Measurements from ENCODE around the gene TEP1.
"Not testable (repeated sequence)": the region's sequence is repeated elsewhere in the genome, so short reads cannot be mapped to it uniquely, and the experiment has no call there.

Gene TEP1

DNA sequence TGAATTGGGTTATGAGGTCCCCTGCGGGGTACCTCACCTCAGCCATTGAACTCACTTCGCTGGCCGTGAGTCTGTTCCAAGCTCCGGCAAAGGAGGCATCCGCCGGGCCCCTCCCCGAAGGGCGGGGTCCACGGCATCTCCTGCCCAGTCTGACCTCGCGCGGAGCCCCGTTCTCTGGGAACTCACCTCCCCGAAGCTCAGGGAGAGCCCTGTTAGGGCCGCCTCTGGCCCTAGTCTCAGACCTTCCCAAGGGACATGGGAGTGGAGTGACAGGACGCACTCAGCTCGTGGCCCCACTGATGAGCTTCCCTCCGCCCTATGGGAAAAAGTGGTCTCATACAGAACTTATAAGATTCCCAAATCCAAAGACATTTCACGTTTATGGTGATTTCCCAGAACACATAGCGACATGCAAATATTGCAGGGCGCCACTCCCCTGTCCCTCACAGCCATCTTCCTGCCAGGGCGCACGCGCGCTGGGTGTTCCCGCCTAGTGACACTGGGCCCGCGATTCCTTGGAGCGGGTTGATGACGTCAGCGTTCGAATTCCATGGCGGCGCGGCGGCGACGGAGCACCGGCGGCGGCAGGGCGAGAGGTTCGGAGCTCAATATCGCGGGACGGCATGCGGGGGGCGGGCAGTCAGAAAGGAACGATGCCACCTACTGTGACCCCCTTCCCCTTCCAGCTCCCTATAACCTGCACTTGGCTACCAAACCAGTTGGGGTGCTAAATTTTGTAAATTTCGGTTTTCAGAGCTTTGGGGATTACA, 70.0 kb downstream of the TEP1 start, which contains the start of gene PARP2:
Gene PARP2, plus strand, starts transcription at position 544 of the 770 bp plus-strand sequence. Its CDS starts 7 bp downstream, at position 551.
- DNase-seq (ENCODE audit: low read depth, low spot score), result peak; percentile 80

DNA sequence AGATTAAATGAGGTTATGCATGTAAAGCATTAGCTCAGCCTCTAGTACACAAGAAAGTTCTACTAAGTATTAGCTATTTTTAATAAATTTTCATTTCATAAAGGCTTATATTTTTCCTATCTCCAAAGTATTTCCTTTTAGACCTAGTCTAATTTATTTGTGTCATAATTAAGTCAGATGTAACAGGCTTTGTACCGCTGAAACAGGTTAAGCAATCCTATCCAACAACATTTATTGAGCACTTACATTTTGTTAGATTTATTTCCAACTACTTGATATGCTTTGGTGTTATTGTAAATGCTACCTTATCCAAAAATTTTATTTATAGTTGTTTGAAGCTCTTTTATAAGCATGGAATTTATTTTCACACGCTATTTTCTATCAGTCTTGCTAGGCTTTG, 71.7 kb downstream of the TEP1 start:
- DNase-seq (ENCODE audit: low read depth, low spot score), result no peak

DNA sequence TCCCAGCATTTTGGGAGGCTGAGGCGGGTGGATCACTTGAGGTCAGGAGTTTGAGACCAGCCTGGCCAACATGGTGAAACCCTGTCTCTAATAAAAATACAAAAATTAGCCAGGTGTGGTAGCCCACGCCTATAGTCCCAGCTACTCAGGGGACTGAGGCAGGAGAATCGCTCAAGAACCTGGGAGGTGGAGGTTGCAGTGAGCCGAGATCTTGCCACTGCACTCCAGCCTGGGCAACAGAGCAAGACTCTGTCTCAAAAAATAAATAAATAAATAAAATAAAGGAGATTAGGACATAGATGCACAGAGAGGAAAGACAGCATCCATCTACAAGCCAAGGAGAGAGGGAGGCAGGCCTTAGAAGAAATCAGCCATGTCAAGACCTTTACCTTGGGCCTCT, 72.3 kb downstream of the TEP1 start:
- DNase-seq (ENCODE audit: low read depth, low spot score), result not testable (repeated sequence)

DNA sequence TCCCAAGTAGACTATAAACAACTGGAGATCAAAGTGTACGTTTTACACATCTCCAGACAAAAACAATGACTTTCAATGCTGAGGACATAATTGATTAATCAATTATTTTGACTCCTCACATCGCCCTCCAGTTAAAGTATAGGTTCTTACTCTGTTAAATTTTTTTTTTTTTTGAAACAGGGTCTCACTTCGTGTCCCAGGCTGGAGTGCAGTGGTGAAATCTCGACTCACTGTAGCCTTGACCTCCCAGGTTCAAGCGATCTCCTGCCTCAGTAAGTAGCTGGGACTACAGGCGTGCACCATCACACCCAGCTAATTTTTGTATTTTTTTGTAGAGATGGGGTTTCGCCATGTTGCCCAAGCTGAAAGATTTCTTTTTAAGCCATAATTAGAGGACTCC, 79.3 kb downstream of the TEP1 start:
- DNase-seq (ENCODE audit: low read depth, low spot score), result no peak

DNA sequence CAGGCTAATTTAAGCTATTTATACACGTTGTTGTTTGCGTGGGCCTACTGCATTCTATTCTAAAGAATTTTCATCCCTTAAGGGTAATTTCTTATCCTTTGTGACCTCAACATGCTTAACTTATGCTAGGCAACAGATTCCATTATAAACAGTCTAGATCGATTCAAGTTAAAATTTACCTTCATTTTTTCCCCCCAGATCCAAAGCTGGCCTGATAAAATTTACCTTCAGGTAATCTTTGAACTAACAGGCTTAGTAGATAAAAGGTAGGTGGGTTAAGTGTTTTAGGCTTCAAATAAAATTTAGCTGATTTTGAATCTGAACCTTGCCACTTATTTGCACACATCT, 79.8 kb downstream of the TEP1 start:
- DNase-seq (ENCODE audit: low read depth, low spot score), result no peak

DNA sequence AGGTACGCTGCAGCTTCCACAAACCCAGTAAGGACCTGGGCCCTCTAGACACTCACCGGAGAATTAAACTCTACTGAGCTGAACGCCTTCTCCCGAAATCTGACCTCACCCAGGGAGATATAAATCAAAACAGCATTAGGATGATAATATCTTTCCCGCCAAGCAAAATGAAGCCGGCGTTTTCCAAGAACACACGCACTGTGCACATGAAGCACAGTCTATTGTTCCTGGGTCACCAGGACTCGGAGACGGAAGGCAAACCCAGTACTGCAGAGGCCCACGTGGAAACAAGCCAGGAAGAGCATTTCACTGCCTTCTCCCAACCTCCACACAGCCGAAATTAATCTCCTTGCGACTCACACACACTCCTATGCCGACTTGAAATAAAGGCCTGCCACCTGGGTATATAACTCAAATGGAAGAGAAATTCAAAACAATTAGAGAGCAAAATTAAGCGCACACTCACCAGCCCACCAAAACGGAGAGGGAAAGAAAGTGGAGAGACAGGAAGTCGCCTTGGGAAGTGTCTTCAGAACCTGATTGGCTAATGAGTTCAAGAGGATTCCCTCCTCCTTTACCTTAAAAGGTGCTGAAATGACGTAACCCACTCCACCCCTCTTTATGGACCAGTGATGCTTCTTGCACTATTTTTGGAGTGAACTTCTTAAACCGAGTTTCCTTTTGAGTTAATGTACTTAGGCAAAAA, 80.4 kb downstream of the TEP1 start, which contains the start of gene CCNB1IP1:
Gene CCNB1IP1, minus strand, starts transcription at position 492 of the 706 bp plus-strand sequence. CDS start 16,756 bp downstream, outside the sequence.
- no peak for DNase-seq (ENCODE audit: low read depth, low spot score)

DNA sequence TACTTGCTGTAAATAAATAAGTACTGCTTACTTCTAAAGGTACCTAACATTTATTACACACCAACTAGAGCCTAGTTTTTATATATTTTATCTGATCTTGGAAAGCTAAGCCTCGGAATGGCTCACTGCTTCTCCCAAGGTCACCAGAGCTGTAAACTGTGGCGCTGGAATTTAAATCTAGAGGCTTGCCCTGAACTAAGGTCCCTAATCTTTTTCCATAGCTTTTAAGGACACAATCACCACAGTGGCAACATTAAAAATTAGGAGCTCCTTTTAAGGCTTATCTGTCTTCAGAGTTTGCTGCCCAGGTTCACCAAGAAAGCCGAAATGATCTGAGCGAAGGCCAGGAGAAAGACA, 80.9 kb downstream of the TEP1 start:
- DNase-seq (ENCODE audit: low read depth, low spot score), result no peak

DNA sequence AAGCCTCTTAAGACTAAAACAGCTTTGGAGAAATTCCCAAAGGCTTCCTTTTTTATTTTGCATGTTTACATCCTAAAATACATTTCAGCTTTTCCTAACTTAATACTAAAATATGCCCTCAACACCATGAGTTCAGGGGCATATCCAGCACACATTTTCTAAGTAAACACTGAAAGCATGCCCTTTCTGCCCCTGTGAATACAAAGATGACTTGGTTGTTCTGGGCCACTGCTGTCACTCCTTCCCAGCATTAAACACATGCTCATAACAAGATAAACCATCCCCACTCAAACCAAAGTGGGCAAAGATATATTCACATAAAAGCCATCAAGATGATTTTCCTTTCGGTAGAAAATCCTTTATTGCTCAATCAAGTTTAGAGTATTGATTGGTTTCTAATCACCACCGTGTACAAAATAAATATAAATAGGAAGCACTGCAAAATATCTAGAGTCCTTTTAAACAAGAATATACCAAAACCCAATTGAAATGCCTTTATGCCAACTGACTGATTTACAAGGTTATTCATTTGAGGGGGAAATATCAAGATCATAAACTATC, 82.2 kb downstream of the TEP1 start:
- no peak for DNase-seq (ENCODE audit: low read depth, low spot score)

DNA sequence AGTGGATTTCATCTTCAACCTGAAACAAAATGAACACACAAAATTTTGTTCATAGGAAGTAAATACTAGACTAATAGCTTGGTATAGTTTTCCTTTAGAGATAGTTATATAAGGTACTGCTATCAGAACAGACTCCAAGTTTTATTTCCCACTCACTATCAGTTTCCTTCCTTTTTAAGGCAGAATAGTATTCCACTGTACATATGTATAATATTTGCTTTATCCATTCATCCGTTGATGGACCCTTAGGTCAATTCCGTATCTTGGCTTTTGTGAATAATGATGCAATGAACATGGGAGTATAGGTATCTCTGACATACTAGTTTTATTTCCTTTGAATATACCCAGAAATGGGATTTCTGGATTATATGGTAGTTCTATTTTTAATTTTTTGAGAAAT, 83.9 kb downstream of the TEP1 start:
- DNase-seq (ENCODE audit: low read depth, low spot score), result no peak

DNA sequence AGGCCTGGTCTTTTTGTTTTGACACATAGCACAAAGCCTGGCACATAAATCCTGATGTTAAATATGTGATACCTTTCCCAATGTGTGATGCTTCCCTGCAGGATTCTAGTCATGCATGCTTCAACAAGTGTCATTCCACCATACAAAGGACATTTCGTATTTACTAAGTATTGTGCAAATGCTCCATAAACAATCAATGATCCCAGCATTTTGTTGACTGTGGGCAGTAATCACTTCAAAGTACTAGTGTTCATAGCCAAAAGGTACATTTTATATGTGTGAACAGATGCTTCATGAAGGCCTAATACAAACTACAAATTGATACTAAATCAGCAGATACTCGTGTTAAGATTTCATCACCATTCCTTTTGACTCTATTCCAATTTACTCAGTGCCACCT, 84.6 kb downstream of the TEP1 start:
- no peak for DNase-seq (ENCODE audit: low read depth, low spot score)

DNA sequence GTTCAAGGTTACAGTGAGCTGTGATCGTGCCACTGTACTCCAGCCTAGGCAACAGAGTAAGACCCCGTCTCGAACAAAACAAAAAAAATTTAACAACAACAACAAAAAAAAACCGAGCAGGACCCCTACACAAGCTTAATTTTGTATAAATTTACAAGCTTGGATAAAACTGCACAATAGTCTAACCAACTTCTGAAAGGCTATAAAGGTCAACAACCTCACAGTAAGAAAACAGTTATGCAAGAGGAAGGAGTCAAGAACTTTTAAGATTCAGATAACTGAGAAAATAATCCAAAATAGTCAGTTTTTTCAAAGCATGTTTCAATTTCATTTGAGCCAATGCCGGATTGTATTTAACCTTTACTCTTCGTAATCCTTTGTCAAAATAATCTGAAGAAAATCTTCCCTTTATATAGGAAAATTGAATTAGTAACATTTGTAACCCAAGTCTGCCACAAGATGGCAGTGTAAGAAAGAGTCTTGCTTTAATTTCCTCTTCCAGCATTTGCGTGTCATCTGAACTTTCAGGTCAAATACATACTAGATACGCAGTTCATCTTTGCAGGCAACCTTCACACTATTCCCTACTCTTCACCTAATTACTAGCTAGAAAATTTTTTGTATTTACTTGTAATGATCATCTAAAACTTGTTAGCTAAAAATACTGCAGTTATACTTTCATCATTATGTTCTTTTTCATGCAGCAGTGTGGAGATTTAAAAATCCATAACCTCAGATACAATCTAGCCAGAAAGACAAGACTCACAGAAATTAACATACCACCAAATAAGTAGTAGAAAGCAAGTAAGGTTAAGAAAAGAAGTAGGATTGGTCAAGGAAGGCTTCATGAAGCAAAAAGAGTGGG, 86.1 kb downstream of the TEP1 start:
- no peak for DNase-seq (ENCODE audit: low read depth, low spot score)

DNA sequence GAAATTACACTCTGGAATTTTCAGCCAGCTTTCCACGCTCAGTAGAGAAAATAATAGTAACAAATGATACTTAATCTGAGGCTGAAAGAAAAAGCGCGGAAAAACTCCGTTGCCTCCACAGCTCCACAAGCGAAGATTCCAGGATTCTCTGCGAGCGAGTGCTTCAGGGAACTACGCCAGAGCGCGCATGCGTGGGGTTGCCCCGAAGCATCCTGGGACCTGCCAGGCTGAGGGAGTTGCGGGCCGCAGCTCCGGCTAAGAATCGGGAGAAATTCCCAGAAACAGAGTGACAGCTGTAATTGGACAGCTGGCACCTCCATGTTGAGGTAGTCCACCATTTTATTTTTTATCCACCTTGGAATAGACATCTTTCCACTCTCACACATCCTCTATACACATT, 95.6 kb downstream of the TEP1 start:
- no peak for DNase-seq (ENCODE audit: low read depth, low spot score)

Data from activated naive CD8-positive, alpha-beta T cell treated with anti-CD3 and anti-CD28 coated beads, Interleukin-2, amount 50 U/mL, for 16 hours (primary cell).